ENCODE data around the gene CHN1. TPM values are rescaled to one million over a fixed set of nuclear protein-coding genes. Genes with fewer than 3 reads are reported as not detected.

CHN1 gene
- polyA plus RNA-seq, 1 donor (not counting 4 experiments of a cell fraction or from before 2014, with no cell fraction given) = 2.3 TPM

DNA sequence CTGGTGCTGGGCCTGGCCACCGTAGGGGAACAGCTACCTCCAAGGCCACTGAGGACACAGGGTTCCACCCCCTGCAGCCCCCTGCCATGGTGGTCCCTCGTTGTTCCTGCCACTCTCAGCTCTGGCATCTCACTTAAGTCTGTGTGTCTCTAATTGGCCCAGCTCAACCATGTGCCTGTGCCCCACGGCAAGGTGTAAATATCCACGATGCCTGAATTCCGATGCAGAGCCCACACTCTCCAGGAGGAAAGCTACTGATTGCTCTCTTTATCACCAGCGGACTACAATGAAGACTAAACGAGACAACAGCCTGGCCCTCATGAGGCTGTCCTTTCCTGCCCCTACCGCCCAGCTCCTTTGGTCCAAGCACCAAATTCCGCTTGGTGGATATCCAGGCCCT is 223.9 kb downstream of the CHN1 start:
- no peak overlapping the region for H3K4me3 ChIP-seq (ENCODE audit: control insufficient read depth in 2 of 3, extremely low read depth in 1 of 3, insufficient read depth in 2 of 3, low read depth in 1 of 3, low read length in 3 of 3)
- no peak for TF ChIP-seq CTCF (optimal IDR thresholded peaks at IDR 0.05 in 1 of 3, IDR thresholded peaks at IDR 0.05 in 1 of 3, conservative IDR thresholded peaks at IDR 0.05 in 1 of 3; ENCODE audit: extremely low read depth in 1 of 3, insufficient read depth in 2 of 3, low read length in 3 of 3)
- no peak for TF ChIP-seq EZH2 (IDR thresholded peaks at IDR 0.05; ENCODE audit: low read length)
- H2AFZ ChIP-seq (ENCODE audit: control insufficient read depth, low read length) = no peak overlapping the region
- H3K9ac ChIP-seq (ENCODE audit: control insufficient read depth, extremely low read depth, insufficient read depth, low read length) = no peak overlapping the region
- no peaks in the 10 kb centered on the region for H4K20me1 ChIP-seq (ENCODE audit: control insufficient read depth, extremely low read depth, insufficient read depth, low read length)
- no peaks in the 10 kb centered on the region for H3K36me3 ChIP-seq (ENCODE audit: control insufficient read depth in 2 of 2, extremely low read depth in 1 of 2, insufficient read depth in 2 of 2, low read length in 2 of 2)
- H3K27me3 ChIP-seq (ENCODE audit: control insufficient read depth, extremely low read depth, insufficient read depth, low read length) = no peaks in the 10 kb centered on the region
- H3K9me3 ChIP-seq (ENCODE audit: control insufficient read depth, low read depth, low read length) = no peaks in the 10 kb centered on the region
- H3K4me2 ChIP-seq (ENCODE audit: control insufficient read depth, extremely low read depth, insufficient read depth, low read depth, low read length) = no peak overlapping the region
- H3K9me1 ChIP-seq (ENCODE audit: control insufficient read depth, extremely low read depth, insufficient read depth, low read length) = no peaks in the 10 kb centered on the region
- H3K4me1 ChIP-seq (ENCODE audit: control insufficient read depth, extremely low read depth, insufficient read depth, low read length) = no peaks in the 10 kb centered on the region
- no peak for FAIRE-seq
- no peak overlapping the region for H3K27ac ChIP-seq (ENCODE audit: control insufficient read depth, insufficient read depth, low read length)
- no peak for DNase-seq (ENCODE audit: low read depth, low spot score)
- no peaks in the 10 kb centered on the region for H3K79me2 ChIP-seq (ENCODE audit: control insufficient read depth, insufficient read depth, low read length)
- dilution Hi-C loops (cut with MboI; ENCODE audit: extremely low pct_ligation_motif_present, low sequenced_read_pairs) = no loop called here

- Histone ChIP-seq H4K20me1 (ENCODE audit: control insufficient read depth, extremely low read depth, insufficient read depth, low read length) (no peaks in the 10 kb centered on the region), H3K79me2 (ENCODE audit: control insufficient read depth, insufficient read depth, low read length) (no peaks in the 10 kb centered on the region), H2AFZ (ENCODE audit: control insufficient read depth, low read length) (no peak overlapping the region), H3K4me3 (ENCODE audit: control insufficient read depth in 2 of 3, extremely low read depth in 1 of 3, insufficient read depth in 2 of 3, low read depth in 1 of 3, low read length in 3 of 3) (no peak overlapping the region), H3K9ac (ENCODE audit: control insufficient read depth, extremely low read depth, insufficient read depth, low read length) (no peak overlapping the region), H3K4me1 (ENCODE audit: control insufficient read depth, extremely low read depth, insufficient read depth, low read length) (peaks cover 1% of the 10 kb centered on the region), H3K36me3 (ENCODE audit: control insufficient read depth in 2 of 2, extremely low read depth in 1 of 2, insufficient read depth in 2 of 2, low read length in 2 of 2) (no peaks in the 10 kb centered on the region), H3K27me3 (ENCODE audit: control insufficient read depth, extremely low read depth, insufficient read depth, low read length) (no peaks in the 10 kb centered on the region), H3K9me3 (ENCODE audit: control insufficient read depth, low read depth, low read length) (no peaks in the 10 kb centered on the region), H3K27ac (ENCODE audit: control insufficient read depth, insufficient read depth, low read length) (no peak overlapping the region), H3K9me1 (ENCODE audit: control insufficient read depth, extremely low read depth, insufficient read depth, low read length) (no peaks in the 10 kb centered on the region), H3K4me2 (ENCODE audit: control insufficient read depth, extremely low read depth, insufficient read depth, low read depth, low read length) (no peak overlapping the region)
- FAIRE-seq (no peak), DNase-seq (ENCODE audit: low read depth, low spot score) (no peak)
- dilution Hi-C loops (cut with MboI; ENCODE audit: extremely low pct_ligation_motif_present, low sequenced_read_pairs) = no loop called here
- TF ChIP-seq CTCF (optimal IDR thresholded peaks at IDR 0.05 in 1 of 3, IDR thresholded peaks at IDR 0.05 in 1 of 3, conservative IDR thresholded peaks at IDR 0.05 in 1 of 3; ENCODE audit: extremely low read depth in 1 of 3, insufficient read depth in 2 of 3, low read length in 3 of 3) = no peak
- no peak for TF ChIP-seq EZH2 (IDR thresholded peaks at IDR 0.05; ENCODE audit: low read length)
Measured at GRCh38 chr2:174780856-174781255, 224.3 kb downstream of the CHN1 start.
